Eye (tissue), 1 donor: ENCODE results near the gene IRX5.
A peak's percentile ranks its signal among the peaks of the same experiment; 100 is the strongest.

Source experiments
- DNase-seq: peaks from one replicate; pipeline ENCODE4 v3.0.0-alpha.2; 2015

The IRX5 gene

GRCh38 chr16:54931120-54932014 is 702 bp downstream of the IRX5 start:
- DNase-seq, result peak; percentile 77

GRCh38 chr16:54932021-54932660 is 1.5 kb downstream of the IRX5 start:
- peak; percentile 63 for DNase-seq

GRCh38 chr16:54932737-54933254 is 2.1 kb downstream of the IRX5 start:
- DNase-seq, result peak; percentile 64

GRCh38 chr16:54933281-54934011 is 2.8 kb downstream of the IRX5 start:
- DNase-seq, result peak; percentile 78

GRCh38 chr16:54934481-54935265 is 4.0 kb downstream of the IRX5 start:
- peak; percentile 92 for DNase-seq

- DNase-seq, result no peak
These were observed 4.8 kb downstream of the IRX5 start for GRCh38 chr16:54935266-54935968.

GRCh38 chr16:54936201-54936978 is 5.7 kb downstream of the IRX5 start:
- peak; percentile 86 for DNase-seq

GRCh38 chr16:54936979-54937670 is 6.5 kb downstream of the IRX5 start:
- peak; percentile 95 for DNase-seq

GRCh38 chr16:54937671-54938211 is 7.1 kb downstream of the IRX5 start:
- DNase-seq, result peak; percentile 86

- peak; percentile 86 for DNase-seq
These were observed 7.8 kb downstream of the IRX5 start for GRCh38 chr16:54938212-54939028.

GRCh38 chr16:54939029-54939346 is 8.3 kb downstream of the IRX5 start:
- no peak for DNase-seq

GRCh38 chr16:54939510-54940278 is 9.0 kb downstream of the IRX5 start:
- DNase-seq, result peak; percentile 67

- no peak for DNase-seq
These were observed 9.6 kb downstream of the IRX5 start for GRCh38 chr16:54940279-54940604.

GRCh38 chr16:54942353-54942943 is 11.8 kb downstream of the IRX5 start:
- no peak for DNase-seq

- no peak for DNase-seq
These were observed 13.3 kb downstream of the IRX5 start for GRCh38 chr16:54944002-54944401.

- DNase-seq, result no peak
These were observed 14.4 kb downstream of the IRX5 start for GRCh38 chr16:54945063-54945462.

GRCh38 chr16:54946909-54947308 is 16.2 kb downstream of the IRX5 start:
- no peak for DNase-seq

- DNase-seq, result no peak
These were observed 17.0 kb downstream of the IRX5 start for GRCh38 chr16:54947616-54948015.
